Measurements from ENCODE around the gene LRMDA.

GRCh38 chr10:75948583-75948982 is 517.2 kb downstream of the LRMDA start:
- TF ChIP-seq CTCF (IDR thresholded peaks at IDR 0.05) (no peak), EZH2 (IDR thresholded peaks at IDR 0.05; ENCODE audit: borderline replicate concordance, insufficient read depth, low read depth, low read length, poor library complexity, severe bottlenecking) (no peak)
